Measurements from ENCODE around the gene NEDD4L. TPM values are rescaled to one million over a fixed set of nuclear protein-coding genes. Genes with fewer than 3 reads are reported as not detected.
"Not testable (repeated sequence)": the region's sequence is repeated elsewhere in the genome, so short reads cannot be mapped to it uniquely, and the experiment has no call there.

The NEDD4L gene
- total RNA-seq, 1 donor from 2014 or later: 80.2 TPM

GRCh38 chr18:58416704-58417683 lies 373.0 kb downstream of the NEDD4L start:
- DNase-seq (ENCODE audit: low read depth): peak; percentile 70

- peak; percentile 80 for DNase-seq (ENCODE audit: low read depth)
Measured at GRCh38 chr18:58417752-58418151, 373.7 kb downstream of the NEDD4L start.

DNA sequence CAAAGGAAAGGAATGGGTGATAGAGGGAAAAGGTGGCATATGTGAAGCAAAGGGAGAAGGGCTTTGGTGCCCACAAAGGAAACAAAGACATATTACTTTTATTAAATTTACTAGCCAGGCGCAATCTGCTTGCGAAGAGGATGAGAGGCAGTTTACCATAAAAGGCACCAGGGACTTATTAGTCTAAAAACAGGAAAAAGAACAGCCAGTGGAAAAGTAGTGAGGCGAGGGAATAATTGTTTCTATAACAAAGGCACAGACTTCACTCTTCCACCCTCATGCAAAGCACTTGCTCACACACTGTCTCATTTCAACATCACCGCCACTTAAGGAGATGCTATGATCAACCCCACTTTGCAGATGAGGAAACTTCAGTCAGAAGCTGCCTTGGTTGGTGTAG lies 374.3 kb downstream of the NEDD4L start:
- no peak for DNase-seq (ENCODE audit: low read depth)

DNA sequence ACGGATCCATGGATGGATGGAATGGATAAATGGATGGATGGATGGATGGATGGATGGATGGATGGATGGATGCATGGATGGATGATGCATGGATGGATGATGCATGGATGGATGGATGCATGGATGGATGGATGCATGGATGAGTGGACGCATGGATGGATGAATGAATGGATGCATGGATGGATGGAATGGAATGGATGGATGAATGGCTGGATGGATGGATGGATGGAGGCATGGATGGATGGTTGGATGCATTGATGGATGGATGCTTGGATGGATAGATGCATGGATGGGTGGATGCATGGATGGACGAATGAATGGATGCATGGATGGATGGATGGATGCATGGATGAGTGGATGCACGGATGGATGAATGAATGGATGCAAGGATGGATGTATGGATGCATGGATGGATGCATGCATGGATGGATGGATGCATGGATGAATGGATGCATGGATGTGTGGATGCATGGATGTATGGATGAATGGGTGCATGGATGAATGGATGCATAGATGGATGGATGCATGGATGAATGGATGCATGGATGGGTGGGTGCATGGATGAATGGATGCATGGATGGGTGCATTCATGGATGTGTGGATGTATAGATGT lies 375.7 kb downstream of the NEDD4L start:
- DNase-seq (ENCODE audit: low read depth): no peak

- DNase-seq (ENCODE audit: low read depth): no peak
Measured at GRCh38 chr18:58426611-58427010, 382.6 kb downstream of the NEDD4L start.

GRCh38 chr18:58427321-58427720 lies 383.3 kb downstream of the NEDD4L start:
- DNase-seq (ENCODE audit: low read depth): no peak

DNA sequence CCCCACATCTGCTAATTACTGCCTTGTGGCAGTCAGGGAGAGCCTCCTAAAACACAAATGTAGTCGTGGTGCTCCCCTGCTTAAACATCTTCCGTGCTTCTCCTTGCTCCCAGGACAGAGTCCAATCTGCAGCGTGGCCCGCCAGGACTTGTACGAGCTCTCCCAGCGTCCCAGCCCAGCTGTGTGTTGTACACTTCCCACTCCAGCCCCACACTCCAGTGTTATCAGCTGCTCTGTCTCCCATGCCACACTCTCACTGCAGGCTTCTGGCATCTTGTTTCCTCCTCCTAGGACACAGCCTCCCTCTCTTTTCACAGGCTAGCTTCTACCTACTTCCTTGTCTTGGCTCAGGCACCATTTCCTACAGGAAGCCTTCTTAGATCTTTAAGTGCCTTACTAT lies 385.4 kb downstream of the NEDD4L start:
- DNase-seq (ENCODE audit: low read depth): no peak

DNA sequence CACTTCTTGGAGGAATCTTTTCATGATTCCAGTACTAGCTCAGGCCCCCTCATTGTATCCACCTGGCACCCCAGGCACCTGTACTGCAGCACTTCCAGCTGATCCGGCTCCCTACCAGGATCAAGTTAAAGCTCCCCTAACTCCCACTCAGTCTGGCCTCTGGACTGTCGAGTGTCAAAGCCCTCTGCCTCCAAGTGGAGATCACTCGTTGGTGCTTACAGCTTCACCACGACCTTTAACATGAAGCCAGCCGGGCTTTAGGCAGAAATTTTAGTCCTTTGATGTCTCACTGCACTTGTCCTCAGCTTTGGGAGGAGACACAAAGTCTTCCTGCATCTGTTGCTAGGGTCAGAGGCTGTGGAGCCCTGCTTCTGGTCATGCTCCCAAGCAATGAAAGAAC lies 387.2 kb downstream of the NEDD4L start:
- no peak for DNase-seq (ENCODE audit: low read depth)

- no peak for DNase-seq (ENCODE audit: low read depth)
Measured at GRCh38 chr18:58432050-58432727, 388.2 kb downstream of the NEDD4L start.

DNA sequence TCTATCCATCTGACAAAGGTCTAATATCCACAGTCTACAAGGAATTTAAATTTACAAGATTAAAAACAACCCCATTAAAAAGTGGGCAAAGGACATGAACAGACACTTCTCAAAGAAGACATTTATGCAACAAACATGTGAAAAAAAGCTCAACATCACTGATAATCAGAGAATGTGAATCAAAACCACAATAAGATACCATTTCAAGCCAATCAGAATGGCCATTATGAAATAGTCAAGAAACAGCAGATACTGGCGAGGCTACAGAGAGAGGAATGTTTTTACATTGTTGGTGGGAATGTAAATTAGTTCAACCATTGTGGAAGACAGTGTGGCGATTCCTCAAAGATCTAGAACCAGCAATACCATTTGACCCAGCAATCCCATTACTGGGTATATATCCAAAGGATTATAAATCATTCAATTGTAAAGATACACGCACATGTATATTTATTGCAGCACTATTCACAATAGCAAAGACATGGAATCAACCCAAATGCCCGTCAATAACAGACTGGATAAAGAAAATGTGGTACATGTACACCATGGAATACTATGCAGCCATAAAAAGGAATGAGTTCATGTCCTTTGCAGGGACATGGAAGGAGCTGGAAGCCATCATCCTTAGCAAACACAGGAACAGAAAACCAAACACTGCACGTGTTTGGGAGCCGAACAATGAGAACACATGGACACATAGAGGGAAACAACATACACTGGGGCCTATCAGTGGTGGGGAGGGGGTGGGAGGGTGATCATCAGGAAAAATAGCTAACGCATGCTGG lies 391.4 kb downstream of the NEDD4L start:
- DNase-seq (ENCODE audit: low read depth): not testable (repeated sequence)

GRCh38 chr18:58438161-58438957 lies 394.3 kb downstream of the NEDD4L start:
- DNase-seq (ENCODE audit: low read depth): peak; percentile 45

GRCh38 chr18:58438958-58439300 lies 394.9 kb downstream of the NEDD4L start:
- DNase-seq (ENCODE audit: low read depth): no peak

DNA sequence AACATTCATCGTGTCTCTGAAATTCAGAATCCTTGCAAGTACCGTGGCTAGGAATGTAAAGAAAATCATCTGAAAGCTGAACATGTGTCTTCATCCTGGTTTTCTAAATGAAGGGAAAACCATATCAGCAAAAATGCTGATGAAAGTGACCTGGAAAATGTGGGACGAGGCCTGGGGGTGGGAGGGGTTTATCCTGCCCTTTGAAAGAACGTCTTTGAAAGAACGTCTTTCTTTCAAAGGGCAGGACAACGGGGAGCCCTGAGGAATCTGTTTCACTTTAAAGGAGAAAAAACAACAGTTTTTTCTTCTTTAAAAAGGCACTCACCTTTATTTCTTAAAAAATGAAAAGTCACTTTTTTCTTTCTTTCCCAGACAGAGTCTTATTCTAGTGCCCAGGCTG lies 399.6 kb downstream of the NEDD4L start:
- DNase-seq (ENCODE audit: low read depth): no peak

GRCh38 chr18:58446391-58447060 lies 402.5 kb downstream of the NEDD4L start:
- DNase-seq (ENCODE audit: low read depth): no peak

DNA sequence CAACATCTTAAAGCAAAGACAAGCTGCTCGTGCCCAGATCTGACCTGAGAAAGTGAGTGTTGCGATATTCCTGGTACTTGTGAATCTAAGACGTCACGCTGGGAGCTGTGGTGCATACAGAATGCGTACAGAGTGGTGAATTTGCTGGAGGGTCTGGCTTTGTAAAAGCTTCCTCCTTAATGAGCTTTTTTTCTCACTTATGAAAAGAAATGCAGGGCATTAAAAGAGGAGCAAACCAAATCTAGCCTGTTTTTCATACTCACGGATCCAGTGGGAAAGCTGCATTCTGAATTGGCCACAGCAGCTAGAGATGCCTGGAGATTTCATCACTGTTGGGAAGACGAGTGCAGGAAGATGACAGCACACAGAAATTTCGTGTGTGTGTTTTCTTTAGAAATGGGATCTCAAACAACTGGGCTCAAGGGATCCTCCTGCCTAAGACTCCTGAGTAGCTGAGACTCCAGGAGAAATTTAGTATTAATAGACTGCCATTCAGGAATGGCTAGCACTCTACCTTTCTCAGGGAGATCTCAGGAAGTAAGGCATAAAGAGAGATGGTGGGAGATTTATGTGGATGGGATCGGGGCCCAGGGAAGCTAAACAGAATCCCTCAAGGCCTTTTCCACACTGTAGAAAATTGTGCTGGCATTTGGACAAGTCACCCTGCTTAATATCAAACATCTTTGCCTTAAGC lies 403.5 kb downstream of the NEDD4L start:
- DNase-seq (ENCODE audit: low read depth): no peak

DNA sequence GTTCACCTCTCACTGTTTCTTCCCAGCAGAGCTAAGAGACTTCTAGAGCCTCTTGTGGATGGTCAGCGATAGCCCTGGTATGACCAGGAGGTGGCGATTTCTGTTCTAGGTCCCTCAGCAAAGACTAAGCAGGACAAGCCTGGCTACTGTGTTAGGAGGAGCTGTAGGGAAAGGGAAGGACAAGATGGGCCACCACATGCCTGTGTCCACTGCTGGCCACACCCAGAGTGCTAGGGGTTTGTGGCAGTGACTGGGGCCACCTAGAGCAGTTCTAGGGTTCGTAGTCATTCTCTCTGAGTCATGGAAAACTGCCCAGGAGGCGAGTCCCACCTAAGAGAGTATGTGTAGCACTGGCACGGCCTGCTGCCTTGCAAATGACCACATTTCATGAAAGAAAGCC lies 405.4 kb downstream of the NEDD4L start:
- DNase-seq (ENCODE audit: low read depth): peak; percentile 33

Measured in renal cortical epithelial cell (primary cell).